Activated CD4-positive, alpha-beta T cell treated with anti-CD3 and anti-CD28 coated beads, Interleukin-2, Interleukin-6, amounts not matched to agents 100 ng/mL and 50 ng/mL, durations not matched to agents 16 hours and 8 hours (primary cell): ENCODE data around the gene FEZF2.

Experiments
- DNase-seq: peaks from one replicate; pipeline ENCODE4 v3.0.0-alpha.2; 2020

FEZF2 gene

DNA sequence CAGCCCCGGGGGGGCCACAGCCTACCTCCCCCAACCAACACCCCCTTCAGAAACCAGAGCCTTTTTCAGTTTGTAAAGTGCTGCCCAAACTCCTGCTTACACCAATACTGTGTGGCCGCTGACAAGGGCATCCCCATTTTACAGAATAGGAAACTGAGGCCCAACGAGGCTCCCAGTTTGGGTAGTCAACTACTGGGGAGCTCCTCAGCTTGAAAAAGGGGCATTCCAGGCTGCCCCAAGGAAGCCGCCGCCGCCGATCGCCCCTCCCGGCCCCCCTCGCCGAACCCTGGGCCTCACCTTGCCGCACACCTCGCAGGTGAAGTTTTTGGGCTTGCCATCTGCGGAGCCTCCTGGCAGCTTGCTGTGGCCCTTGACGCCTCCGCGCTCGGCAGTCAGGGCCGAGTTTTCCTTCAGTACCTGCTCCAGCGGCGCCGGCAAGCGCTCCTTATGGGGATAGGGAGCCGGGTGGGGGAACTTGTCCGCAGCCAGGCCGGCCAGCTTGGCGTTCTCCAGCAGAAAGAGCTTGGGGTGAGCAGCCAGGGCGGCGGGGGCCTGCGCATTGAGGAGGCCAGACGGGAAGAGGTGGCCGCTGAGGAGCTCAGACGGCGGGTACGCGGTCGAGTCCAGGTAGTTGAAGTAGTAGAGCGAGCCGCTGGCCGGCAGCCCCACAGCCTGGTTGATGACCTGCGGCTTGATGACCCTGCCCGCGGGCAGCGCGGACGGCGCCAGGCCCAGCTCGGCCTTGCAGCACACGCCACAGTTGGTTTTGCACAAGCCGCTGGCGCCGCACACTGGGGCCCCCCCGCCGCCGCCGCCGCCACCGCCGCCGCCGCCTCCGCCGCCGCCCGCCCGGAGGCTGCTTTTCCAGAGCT lies 1.4 kb downstream of the FEZF2 start:
- DNase-seq: no peak

DNA sequence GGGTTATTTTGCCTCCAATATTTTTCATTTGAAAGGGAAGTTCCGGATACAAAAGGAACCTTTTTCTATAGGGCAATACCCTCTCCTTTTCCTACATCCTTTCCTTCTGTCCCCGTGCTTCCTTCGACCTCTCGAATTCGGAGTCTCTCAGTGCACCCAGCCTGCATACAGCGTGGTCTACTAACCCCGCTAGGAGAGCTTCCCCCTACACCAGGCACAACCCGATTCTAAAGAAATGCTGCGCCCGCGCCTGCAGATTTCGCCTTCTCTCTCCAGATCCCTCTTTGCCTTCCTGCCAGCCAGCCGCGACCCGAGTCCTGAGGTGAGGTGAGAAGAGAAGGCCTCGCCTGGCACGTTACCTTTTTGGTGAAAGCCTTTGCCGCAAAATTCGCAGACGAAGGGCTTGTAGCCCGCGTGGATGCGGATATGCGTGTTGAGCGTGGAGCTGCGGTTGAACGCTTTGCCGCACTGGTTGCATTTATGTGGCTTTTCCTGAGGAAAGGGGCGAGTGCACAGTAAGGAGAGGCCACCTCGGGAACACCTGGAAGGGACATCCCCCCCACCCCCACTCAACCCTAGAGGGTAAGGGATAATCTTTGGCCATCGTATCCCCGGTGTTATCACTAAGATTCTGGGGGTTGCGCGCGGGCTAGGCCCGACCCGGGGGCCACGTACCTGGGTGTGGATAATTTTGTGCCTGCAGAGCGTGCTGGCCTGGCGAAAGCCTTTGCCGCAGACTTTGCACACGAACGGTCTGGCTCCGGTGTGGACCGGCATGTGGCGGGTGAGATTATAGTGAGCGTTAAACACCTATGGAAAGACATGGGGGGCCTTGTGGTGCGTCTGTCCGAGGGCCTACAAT lies 2.3 kb downstream of the FEZF2 start:
- DNase-seq: no peak

DNA sequence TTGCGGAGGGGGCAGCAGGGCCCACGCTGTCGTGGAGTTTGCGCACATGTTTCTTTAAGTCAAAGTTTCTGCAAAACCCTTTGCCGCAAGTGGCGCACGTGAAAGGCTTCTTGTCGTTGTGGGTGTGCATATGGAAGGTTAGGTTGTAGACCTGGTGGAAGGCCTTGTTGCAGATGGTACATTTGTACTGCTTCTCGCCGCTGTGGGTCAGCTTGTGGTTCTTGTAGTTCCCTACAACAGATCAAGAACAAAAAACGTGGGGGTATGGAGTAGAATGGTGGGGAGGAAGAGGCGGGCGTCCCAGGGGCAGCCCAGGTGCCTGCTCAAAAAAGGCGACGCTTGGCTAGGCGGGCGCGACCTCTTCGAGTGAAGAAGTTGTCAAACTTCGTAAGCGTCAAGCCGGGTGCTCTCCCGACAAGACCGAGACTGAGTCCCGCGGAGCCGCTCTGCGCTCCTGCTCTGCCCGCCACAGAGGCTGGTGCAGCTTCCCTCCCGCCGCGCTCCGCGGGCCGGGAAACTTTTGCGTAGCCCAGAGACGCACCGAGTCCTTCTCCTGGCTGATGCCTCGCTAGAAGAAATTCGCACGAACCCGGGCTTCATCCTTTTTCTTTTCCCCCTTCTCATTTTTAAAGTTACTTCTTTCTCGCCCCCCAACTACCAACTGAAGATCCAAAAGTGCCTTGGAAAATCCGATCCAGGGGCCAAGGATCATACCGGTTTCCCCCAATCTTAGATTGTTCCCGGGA lies 3.1 kb downstream of the FEZF2 start:
- DNase-seq: no peak

DNA sequence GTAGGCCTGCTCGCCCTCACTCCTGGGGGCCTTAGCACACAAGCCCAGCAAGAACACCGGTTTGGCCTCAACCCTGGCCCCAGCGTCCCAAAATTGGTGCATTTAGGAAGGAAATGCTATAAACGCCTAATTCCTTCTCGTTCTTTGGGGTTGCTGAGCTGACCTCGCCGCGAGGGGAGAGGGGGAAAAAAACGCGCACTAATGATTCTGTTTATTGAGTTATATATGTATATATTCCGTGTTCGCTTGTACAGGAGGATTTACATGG lies 3.9 kb downstream of the FEZF2 start:
- no peak for DNase-seq

DNA sequence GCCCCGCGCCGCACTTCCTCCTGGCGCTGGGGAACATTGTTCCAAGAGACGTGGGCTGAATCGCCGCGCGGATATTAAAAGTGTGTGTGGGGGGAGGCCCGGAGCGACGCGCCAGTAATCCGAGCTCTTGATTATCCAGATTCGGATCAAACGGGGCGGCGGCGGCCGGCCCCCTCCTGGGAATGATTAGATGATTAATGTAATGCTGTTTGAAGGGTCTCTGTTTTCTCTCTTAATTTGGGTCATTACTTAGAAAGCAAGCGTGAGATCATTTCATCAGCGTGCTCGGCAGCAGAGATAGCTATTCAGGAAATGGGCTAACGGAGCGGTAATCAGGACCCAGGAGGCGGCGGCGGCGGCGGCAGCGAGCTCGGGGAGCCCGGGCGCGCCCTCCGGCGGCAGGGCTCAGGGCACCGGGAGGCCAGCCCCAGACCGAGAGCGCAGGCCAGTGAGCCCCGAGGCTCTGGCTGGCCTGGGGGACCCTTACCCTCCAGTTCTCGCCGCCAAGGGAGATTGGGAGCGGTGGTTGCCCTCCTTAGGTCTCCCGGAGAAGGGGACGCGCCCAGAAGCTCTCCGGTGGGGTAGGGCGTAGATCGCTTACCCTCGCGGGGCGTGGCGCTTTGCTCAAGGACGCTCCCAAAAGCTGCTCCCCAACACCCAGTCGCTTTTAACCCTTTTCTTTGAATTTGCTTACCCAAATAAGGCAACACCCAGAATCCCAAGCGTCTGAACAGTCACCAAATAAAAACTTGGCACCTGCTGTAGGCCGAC lies 4.5 kb downstream of the FEZF2 start:
- no peak for DNase-seq

DNA sequence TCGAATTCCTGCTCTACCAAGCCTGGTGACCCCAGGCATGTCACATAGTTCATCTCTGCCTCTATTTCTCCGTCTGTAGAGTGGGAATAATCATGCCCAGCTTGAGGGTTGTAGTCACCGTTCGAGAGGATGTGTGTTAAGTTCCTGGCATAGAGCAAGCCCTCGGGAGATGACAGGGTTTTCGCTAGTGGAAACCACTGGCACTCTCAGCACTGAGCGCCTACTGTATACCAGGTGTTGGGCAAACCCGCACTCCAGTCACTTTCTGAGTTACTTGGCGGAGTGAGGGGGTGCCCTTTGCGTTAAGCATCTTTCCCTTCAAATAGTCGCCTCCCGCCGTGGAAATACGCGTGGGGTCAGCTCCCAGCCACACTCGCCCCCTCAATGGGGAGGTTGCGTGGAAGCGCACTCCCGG lies 5.1 kb downstream of the FEZF2 start:
- DNase-seq: no peak

DNA sequence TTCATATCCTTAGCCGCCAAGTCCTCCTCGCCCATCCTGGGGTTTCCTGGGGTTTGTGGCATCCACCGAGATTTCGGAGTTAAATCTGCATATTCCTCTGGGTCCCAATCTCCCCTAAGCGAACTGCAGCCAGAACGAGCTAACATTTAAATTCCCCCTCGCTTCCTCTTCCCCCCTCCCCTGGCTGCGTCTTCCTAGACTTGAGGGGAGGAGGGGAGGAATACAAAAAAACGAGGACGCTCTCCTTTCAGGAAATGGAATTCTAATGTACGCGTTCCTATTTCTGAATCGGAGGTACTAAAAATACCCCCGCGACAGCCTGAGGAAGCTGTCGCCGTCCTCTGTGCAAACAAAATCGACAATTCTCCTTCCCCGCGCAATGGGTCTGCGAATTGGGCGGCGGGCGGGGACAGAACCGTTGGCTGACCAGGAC lies 5.6 kb downstream of the FEZF2 start:
- DNase-seq: no peak

DNA sequence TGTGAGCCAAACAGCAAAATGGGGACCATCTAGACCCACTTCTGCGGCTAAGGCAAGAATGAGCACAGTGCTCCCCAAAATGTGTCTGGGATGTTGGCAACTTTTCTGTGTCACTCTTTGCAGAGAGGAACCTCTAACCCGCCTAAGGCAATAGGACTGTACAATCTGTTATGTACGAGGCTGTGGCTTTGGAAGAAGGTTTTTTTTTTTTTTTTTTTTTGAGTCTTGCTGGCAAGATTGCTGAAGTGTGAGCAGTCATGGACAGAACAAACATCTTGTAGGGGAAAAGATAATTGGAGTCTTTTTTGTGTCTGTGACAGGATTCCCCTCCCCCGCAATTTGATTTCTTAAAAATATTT lies 7.2 kb downstream of the FEZF2 start:
- DNase-seq: no peak

DNA sequence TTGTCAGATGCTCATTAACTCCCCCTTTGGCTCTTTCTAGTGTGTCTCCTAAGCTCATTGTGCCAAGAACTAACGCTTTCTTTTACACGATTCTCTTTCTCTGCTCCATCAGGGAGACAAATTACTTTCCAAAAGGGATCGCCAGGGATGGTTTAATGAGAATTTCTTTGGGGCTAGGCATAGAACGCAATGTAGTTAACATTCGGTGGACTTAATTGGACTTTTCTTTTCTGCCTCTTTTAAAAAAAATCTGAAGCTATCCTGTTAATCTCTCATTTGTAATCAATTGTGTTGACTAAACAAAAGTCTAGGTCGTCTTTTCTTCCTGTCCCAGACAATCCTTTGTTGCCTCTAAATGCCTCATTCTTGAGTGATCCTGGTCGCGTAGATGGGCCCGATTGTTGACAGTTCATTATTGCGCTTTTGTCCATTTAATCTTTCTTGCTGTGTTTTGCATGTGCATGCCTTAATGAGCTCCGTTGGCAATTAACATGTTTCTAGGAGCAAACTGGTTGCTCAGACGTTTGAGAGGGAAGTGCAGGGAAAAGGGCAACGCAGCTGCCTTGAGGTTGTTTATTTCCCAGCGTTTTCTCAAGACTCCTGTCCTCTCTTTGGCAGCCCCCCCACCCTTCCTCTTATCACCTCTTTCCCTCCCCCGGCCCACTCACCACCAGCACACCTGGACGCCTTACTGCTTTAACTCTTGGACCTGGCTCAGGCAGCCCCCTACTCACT lies 7.8 kb downstream of the FEZF2 start:
- no peak for DNase-seq

DNA sequence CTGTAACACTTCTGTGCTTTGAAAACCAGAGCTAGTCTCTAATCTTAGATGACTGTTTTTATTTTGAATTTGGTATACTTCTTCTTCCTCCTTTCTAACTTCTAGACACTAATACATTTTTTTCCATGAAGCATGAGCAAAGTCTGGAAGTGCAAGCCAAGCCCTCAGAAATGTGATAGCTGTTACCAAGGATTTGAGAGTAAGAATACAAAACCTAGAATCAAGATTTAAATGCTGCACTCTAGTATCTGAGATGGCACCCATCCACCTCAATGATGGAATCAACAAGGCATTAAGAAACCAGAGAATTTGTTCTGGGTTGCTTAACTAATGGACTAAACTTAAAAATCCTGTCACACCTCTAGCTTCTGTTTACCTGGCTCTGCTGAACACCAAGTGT lies 9.2 kb downstream of the FEZF2 start:
- DNase-seq: no peak

DNA sequence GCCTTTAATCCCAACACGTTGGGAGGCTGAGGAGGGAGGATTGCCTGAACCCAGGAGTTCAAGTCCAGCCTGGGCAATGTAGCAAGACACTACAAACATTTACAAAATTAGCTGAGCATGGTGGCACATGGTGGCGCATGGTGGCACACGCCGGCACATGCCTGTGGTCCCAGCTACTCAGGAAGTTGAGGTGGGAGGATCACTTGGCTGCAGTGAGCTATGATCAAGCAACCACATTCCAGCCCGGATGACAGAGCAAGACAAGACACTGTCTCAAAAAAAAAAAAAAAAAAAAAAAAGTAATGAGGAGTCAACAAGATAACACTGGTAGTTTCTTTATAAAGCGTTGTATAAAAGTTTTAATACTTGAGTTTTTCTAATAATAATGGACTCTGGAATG lies 10.1 kb downstream of the FEZF2 start:
- no peak for DNase-seq

DNA sequence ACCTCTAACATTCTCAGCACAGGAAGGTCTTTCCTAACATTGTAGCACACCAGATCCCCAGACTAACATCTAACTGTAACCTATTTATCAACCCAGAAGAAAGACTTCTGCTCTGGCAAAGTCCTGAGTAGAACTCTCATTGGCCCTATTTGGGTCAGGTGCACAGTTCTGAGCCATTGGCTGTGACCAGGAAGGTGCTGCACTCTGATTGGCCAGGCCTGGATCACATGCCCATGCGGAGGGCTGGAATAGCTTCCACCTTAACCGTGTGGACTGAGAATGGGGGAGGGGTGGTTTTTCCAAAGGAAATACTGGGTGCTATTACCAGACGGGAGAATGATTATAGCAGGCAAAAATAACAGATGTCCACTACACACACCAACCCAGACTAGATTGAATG lies 11.5 kb downstream of the FEZF2 start:
- no peak for DNase-seq

DNA sequence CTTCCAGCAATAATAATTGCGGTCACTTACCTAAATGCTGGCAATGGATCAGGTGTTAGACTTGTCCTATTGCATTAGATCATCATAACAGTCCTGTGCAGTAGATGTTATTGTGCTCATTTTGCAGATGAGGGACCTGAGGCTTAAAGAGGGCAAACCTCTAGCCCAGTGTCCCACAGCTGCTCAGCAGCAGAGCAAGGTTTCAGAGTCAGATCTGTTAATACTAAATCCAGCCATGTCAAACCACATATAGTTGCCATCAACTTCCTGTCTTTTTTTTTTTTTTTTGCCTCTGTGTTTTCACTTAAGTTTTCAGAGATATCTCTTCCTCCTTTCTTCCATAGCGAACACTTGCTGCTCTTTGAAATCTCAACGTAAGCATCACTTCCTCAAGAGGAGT lies 12.1 kb downstream of the FEZF2 start:
- no peak for DNase-seq

DNA sequence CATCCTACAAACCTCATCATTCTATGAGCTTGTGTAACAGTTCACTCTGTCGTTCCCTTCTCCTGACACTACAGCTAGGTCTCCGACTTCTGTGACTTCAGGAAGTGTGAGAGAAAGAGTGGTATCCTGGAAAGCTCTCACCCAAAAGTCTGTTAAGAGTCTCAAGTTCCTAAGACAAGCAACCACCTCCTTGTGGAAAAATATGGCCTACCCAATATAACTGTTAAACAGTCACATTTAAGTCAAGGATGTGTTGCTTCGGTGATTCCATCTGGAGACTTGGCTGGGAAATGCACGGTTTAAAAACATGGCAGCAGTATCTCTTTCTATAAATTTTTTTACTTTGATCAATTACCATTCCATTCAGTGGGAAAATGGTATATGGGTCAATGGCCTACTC lies 13.8 kb downstream of the FEZF2 start:
- no peak for DNase-seq

DNA sequence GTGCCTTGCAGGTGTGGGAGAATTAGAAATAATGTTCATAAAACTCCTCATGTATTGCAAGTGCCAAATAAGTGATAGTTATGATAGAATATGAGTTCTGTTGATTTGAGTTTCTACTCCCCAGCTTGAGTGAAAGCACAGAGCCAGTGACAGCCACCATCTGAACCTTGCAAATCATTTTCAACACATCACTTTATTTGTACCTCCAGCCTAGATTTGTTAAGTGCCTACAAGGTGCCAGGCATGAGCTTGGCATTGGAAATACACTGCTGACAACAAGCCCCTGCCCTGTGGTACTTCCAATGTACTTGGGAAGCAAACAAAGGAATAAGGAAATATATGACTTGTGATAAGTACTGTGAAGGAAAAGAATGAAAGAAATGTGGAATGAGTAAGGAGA lies 17.0 kb downstream of the FEZF2 start:
- DNase-seq: no peak

DNA sequence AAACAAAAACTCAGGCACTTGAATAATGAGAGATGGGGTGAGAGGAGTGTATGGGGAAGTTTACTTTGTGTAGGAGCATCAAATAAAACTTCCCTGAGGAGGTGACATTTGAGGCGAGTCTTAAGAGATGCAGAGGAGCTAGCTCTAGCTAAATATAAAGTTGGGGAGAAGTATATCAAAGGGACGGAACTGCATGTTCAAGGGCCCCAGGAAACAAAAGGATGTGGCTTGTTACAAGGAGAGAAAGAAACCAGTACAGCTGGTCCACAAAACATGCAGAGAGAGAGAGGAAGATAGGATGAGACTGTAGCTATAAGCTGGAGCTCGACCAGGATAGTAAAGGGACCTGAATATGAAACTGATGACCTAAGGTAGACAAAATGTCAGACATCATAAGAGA lies 17.6 kb downstream of the FEZF2 start:
- DNase-seq: no peak

DNA sequence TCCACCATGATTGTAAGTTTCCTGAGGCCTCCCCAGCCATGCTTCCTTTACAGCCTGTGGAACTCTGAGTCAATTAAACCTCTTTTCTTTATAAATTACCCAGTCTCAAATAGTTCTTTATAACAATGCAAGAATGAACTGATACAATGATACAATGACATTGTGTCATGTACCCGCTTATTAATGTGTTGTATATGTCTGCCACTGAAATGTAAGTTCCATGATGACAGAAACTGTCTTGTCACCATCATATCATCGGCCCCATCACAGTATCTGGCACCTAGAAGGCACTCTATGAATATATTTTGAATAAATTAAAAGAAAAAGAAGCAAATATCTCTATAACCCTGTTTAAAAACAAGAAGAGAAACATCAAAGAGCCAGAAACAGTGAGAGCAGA lies 29.6 kb downstream of the FEZF2 start:
- no peak for DNase-seq

DNA sequence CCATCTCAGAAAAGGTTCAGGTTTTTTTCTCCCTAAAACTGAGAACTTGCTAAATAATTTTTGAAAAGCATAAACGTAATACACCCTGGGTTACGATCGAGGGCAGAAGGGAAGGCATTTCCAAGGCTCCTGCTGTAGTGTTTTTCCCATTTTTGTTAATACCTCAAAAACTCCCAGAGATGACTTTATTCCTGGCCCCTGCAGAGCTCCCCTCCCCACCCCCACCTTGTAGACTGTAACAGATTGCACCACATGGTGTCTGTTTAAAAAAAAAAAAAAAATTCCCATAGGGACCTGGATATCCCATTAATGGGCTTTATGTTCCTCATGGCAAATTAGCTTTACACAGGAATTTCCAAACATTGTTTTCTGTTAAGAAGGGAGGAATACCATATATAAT lies 38.2 kb downstream of the FEZF2 start:
- no peak for DNase-seq

DNA sequence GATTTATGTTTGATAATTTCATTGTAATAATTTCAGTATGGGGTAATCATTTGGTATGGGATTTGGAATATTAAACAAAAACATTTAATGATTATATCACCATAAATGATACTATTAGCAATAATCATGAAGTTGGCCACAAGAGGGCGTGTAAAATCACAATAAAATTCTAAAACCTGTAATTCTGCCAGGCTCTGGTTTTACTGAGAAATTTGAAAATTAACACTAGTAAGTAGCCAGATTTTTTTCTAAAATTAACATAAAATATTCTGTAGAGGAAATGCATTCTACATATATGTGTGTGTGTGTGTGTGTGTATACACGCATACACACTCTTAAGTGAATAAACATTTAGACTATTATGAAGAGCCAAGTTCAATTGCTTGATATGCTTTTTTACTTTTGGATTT lies 40.5 kb downstream of the FEZF2 start:
- DNase-seq: peak; percentile 2

DNA sequence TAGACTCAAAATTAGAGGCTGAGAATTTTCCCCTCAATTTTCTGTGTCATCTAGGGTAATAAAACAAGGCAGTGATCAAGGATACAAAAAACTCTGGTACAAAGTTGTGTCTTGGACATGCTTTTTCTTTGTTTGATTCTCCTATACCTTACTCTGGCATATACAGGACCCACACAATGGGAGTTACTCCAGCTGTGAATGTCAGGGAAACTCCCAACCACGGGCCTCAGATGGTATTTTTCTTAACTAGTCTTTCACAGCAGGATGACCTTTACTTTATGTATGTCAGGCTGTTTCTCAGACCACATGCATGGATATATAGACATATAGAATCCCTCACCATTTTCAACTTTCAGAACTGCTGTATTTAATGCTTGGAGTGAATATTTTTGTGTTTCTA lies 41.3 kb downstream of the FEZF2 start:
- DNase-seq: no peak

DNA sequence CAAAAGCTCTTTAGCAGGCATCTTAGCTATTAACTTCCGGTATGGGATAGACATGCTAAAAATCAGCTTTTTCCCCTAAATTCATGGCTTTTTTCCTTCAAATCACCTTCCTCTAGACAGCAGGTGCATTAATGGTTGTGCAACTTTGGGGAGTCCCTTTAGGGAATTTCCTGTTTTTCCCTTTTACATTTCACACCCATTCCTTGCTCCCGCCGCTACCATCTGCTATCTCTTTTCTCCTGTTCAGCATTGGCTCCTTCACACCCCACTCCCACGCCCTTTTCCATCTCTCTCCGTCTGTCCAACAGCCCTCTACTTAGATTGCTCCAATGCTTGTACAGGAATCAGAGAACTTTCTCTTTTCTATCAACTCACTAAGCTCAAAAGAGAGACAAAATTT lies 43.4 kb downstream of the FEZF2 start:
- DNase-seq: no peak

DNA sequence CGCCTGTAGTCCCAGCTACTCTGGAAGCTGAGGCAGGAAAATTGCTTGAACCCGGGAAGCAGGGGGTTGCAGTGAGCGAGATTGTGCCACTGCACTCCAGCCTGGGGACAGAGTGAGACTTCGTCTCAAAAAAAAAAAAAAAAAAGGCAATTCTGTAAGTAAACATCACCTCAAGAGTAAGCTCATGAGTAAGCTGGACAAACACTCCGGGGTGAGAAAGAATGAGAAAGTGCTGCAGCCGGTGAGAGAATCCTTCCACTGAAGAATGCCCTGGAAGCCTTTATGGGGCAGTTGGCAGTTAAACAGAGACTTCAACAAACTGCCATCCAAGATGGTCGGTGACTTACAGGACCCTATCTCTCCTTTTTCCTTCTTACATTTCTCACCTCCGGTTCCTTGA lies 47.5 kb downstream of the FEZF2 start:
- DNase-seq: no peak
